HAP-1 (cell line): Measurements from ENCODE around the gene PPIG.
"Not testable (repeated sequence)": the region's sequence is repeated elsewhere in the genome, so short reads cannot be mapped to it uniquely, and the experiment has no call there.

ENCODE experiments used
- DNase-seq, 2 experiments: peaks; one replicate each; pipeline ENCODE4 v3.0.0-alpha.2; 2016 to 2020; ENCODE audit warnings: low spot score in 2 of 2
- H3K27me3 ChIP-seq: fragments of 250-450 bp; sonication (Bioruptor Pico); 2 replicates; pipeline ENCODE4 v1.5.1; 2020; ENCODE audit warnings: low read depth, mild to moderate bottlenecking, moderate library complexity
- H3K36me3 ChIP-seq: fragments of 250-450 bp; sonication (Bioruptor Pico); replicated peaks from 2 replicates; pipeline ENCODE4 v1.5.1; 2020; ENCODE audit warnings: mild to moderate bottlenecking
- H3K4me1 ChIP-seq: fragments of 250-450 bp; sonication (Bioruptor Pico); 2 replicates; pipeline ENCODE4 v1.5.1; 2020; ENCODE audit warnings: mild to moderate bottlenecking
- H3K4me3 ChIP-seq: fragments of 250-450 bp; sonication (Bioruptor Pico); 2 replicates; pipeline ENCODE4 v1.5.1; 2020; ENCODE audit warnings: mild to moderate bottlenecking, moderate library complexity
- H3K9me3 ChIP-seq: fragments of 250-450 bp; sonication (Bioruptor Pico); 2 replicates; pipeline ENCODE4 v1.5.1; 2020; ENCODE audit warnings: mild to moderate bottlenecking, moderate library complexity
- in situ Hi-C: fragments of 300-500 bp; cut with MboI; formaldehyde crosslinking; loops from 3 replicates; pipeline ENCODE4 v1.14.3; 2020; ENCODE audit warnings: low sequenced_read_pairs, inconsistent platforms, mixed read lengths

Gene PPIG

DNA sequence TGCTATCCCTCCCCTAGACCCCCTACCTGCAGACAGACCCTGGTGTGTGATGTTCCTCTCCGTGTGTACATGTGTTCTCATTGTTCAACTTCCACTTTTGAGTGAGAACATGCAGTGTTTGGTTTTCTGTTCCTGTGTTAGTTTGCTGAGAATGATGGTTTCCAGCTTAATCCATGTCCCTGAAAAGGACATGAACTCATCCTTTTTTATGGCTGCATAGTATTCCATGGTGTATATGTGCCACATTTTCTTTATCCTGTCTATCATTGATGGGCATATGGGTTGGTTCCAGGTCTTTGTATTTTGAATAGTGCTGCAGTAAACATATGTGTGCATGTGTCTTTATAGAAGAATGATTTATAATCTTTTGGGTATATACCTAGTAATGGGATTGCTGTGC is 31.8 kb downstream of the PPIG start:
- H3K27me3 ChIP-seq, in situ Hi-C loops, H3K4me3 ChIP-seq, H3K4me1 ChIP-seq, H3K9me3 ChIP-seq, DNase-seq: not testable (repeated sequence)
- H3K36me3 ChIP-seq: peaks cover 53% of the 10 kb centered on the region

DNA sequence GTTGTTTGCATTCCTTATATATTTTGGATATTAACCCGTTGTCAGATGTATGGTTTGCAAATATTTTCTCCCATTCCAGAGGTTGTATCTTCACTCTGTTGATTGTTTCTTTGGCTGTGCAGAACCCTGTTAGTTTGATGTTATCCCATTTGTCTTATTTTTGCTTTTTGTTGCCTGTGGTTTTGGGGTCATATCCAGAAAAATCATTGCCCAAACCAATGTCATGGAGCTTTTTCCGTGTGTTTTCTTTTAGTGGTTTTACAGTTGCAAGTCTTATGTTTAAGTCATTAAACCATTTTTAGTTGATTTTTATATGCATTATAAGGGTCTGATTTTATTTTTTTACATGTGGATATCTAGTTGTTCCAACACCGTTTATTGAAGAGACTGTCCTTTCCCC is 35.8 kb downstream of the PPIG start:
- Histone ChIP-seq H3K9me3 (no peaks in the 10 kb centered on the region), H3K36me3 (peaks cover 40% of the 10 kb centered on the region), H3K4me1 (no peaks in the 10 kb centered on the region), H3K4me3 (no peak overlapping the region), H3K27me3 (no peaks in the 10 kb centered on the region)
- no peak for DNase-seq
- in situ Hi-C loops: no loop called here

GRCh38 chr2:169620509-169620908 is 36.4 kb downstream of the PPIG start:
- no peak for DNase-seq
- H3K27me3 ChIP-seq: no peaks in the 10 kb centered on the region
- H3K4me1 ChIP-seq: no peaks in the 10 kb centered on the region
- H3K4me3 ChIP-seq: no peak overlapping the region
- H3K9me3 ChIP-seq: no peaks in the 10 kb centered on the region
- peaks cover 35% of the 10 kb centered on the region for H3K36me3 ChIP-seq
- in situ Hi-C loops: no loop called here

DNA sequence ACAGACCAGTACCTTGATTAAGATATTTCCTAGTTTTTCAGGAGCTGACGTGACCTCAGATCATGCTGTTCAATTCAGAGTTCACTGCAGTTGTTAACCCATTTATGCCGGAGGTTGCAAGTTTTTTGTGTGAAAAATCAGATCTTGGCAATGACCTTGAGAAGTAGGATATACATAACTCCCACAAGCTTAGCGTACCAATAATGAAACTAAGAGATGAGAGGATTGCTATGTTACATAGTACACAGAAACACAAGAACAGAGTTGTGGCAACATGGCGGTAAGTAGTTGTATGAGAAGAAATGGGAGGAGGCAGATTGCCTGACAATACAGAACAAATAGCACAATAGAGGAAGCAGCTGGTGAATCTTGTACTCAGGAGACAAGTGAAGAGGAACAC is 39.1 kb downstream of the PPIG start:
- in situ Hi-C loops: no loop called here
- Histone ChIP-seq H3K36me3 (peaks cover 16% of the 10 kb centered on the region), H3K27me3 (no peaks in the 10 kb centered on the region), H3K9me3 (no peaks in the 10 kb centered on the region), H3K4me3 (no peak overlapping the region), H3K4me1 (no peaks in the 10 kb centered on the region)
- no peak for DNase-seq

DNA sequence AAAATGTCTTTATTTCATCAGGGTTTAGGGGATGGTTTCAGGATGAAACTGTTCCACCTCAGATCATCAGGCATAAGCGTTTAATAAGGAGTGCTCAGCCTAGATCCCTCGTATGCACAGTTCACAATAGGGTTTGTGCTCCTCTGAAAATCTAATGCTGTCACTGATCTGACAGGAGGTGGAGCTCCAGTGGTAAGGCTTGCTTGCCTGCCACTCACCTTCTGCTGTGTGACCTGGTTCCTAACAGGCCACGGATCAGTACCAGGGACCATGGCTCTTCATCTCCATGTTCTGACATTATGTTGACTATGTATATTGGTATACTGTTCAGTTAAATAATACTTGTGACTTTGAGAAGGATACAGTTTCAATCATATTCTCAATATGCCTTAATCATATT is 41.6 kb downstream of the PPIG start:
- no peaks in the 10 kb centered on the region for H3K9me3 ChIP-seq
- H3K27me3 ChIP-seq: no peaks in the 10 kb centered on the region
- in situ Hi-C loops: no loop called here
- H3K36me3 ChIP-seq: peaks cover 23% of the 10 kb centered on the region
- no peak overlapping the region for H3K4me3 ChIP-seq
- no peak for DNase-seq
- H3K4me1 ChIP-seq: no peaks in the 10 kb centered on the region

GRCh38 chr2:169636440-169637097 is 52.4 kb downstream of the PPIG start:
- in situ Hi-C loops: no loop called here
- Histone ChIP-seq H3K9me3 (no peaks in the 10 kb centered on the region), H3K4me3 (no peak overlapping the region), H3K36me3 (peaks cover 55% of the 10 kb centered on the region), H3K4me1 (no peaks in the 10 kb centered on the region; the same call in 1 of the 2 replicates), H3K27me3 (no peaks in the 10 kb centered on the region)
- DNase-seq: no peak

GRCh38 chr2:169637620-169638019 is 53.5 kb downstream of the PPIG start:
- no peaks in the 10 kb centered on the region for H3K9me3 ChIP-seq
- no peaks in the 10 kb centered on the region; the same call in none of the 2 replicates for H3K4me1 ChIP-seq
- no peak overlapping the region for H3K4me3 ChIP-seq
- no peaks in the 10 kb centered on the region for H3K27me3 ChIP-seq
- in situ Hi-C loops: no loop called here
- H3K36me3 ChIP-seq: peaks cover 46% of the 10 kb centered on the region
- DNase-seq: no peak

GRCh38 chr2:169640104-169640503 is 56.0 kb downstream of the PPIG start:
- in situ Hi-C loops: no loop called here
- H3K4me3 ChIP-seq: no peak overlapping the region
- peaks cover 11% of the 10 kb centered on the region for H3K4me1 ChIP-seq
- H3K27me3 ChIP-seq: no peaks in the 10 kb centered on the region
- no peak for DNase-seq
- H3K36me3 ChIP-seq: peaks cover 26% of the 10 kb centered on the region
- H3K9me3 ChIP-seq: no peaks in the 10 kb centered on the region

- H3K4me1 ChIP-seq: peaks cover 16% of the 10 kb centered on the region
- H3K4me3 ChIP-seq: no peak overlapping the region
- no peak for DNase-seq
- H3K9me3 ChIP-seq: no peaks in the 10 kb centered on the region
- in situ Hi-C loops: no loop called here
- no peaks in the 10 kb centered on the region for H3K27me3 ChIP-seq
- H3K36me3 ChIP-seq: peaks cover 13% of the 10 kb centered on the region
These were observed 57.3 kb downstream of the PPIG start for GRCh38 chr2:169641464-169641863.

DNA sequence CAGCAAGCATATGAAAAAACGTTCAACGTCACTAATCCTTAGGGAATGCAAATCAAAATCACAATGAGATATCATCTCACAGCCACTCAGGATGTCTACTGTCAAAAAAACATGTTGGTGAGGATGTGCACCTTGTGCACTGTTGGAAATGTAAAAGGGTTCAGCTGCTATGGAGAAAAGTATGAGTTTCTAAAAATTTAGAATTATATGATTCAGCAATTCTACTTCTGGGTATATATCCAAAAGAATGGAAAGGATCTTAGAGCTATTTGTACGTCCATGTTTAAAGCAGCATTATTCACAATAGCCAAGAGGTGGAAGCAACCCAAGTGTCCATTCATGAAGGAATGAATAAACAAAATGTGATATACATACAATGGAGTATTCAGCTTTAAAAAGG is 60.0 kb downstream of the PPIG start:
- Histone ChIP-seq H3K36me3 (no peaks in the 10 kb centered on the region), H3K27me3 (no peaks in the 10 kb centered on the region), H3K4me1 (peaks cover 16% of the 10 kb centered on the region), H3K9me3 (no peaks in the 10 kb centered on the region), H3K4me3 (no peak overlapping the region)
- in situ Hi-C loops: no loop called here
- DNase-seq: no peak

DNA sequence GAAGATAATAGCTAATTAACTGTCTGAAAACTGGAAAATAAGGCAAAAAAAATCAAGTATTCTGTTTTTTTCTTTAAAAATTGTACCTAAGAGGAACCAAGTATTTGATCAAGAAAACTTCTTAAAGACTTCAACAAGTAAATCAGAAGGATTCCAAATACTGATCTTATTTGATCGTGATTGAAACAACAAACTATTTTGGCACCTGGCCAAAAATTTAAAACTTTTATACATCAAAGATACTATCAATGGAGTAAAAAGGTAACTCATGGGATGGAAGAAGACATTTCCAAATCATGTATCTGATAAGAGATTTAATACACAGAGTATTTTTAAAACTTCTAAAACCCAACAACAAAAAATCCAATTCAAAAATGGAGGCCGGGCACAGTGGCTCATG is 63.3 kb downstream of the PPIG start:
- Histone ChIP-seq H3K27me3 (no peaks in the 10 kb centered on the region), H3K9me3 (no peaks in the 10 kb centered on the region)
- in situ Hi-C loops: no loop called here

GRCh38 chr2:169649278-169649677 is 65.1 kb downstream of the PPIG start:
- Histone ChIP-seq H3K36me3 (no peaks in the 10 kb centered on the region), H3K4me1 (peaks cover 10% of the 10 kb centered on the region), H3K27me3 (peaks cover 8% of the 10 kb centered on the region; the same call in 1 of the 2 replicates), H3K9me3 (no peaks in the 10 kb centered on the region), H3K4me3 (no peak overlapping the region)
- no peak for DNase-seq
- in situ Hi-C loops: no loop called here

More for the DNA sequence above, 63.3 kb downstream of the PPIG start:
- H3K4me1 ChIP-seq: peaks cover 16% of the 10 kb centered on the region
- H3K36me3 ChIP-seq: no peaks in the 10 kb centered on the region
- DNase-seq: no peak
- H3K4me3 ChIP-seq: no peak overlapping the region

GRCh38 chr2:169653636-169654035 is 69.5 kb downstream of the PPIG start:
- Histone ChIP-seq H3K4me1 (no peaks in the 10 kb centered on the region), H3K27me3 (peaks cover 19% of the 10 kb centered on the region; the same call in 1 of the 2 replicates), H3K9me3 (no peaks in the 10 kb centered on the region), H3K36me3 (no peaks in the 10 kb centered on the region), H3K4me3 (no peak overlapping the region)
- in situ Hi-C loops: no loop called here
- DNase-seq: no peak

DNA sequence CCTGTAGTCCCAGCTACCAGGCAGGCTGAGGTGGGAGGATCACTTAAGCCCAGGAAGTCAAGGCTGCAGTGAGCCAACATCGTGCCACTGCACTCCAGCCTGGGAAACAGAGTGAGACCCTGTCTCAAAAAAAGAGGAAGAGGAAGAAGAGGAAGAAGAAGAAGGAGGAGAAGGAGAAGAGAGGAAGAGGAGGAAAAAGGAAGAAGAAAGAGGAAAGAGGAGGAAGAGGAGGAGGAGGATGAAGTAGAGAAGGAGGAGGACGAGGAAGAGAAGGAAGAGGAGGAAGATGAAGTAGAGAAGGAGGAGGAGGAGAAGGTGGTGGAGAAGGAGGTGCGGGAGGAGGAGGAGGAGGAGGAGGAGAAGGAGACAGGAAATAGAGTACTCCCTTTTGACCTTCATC is 72.0 kb downstream of the PPIG start:
- Histone ChIP-seq H3K36me3 (no peaks in the 10 kb centered on the region), H3K4me3 (no peak overlapping the region), H3K27me3 (peaks cover 19% of the 10 kb centered on the region; the same call in 1 of the 2 replicates), H3K9me3 (no peaks in the 10 kb centered on the region), H3K4me1 (no peaks in the 10 kb centered on the region)
- in situ Hi-C loops: no loop called here
- DNase-seq: no peak

- Histone ChIP-seq H3K9me3 (no peaks in the 10 kb centered on the region), H3K4me1 (no peaks in the 10 kb centered on the region), H3K27me3 (peaks cover 15% of the 10 kb centered on the region; the same call in 1 of the 2 replicates), H3K36me3 (no peaks in the 10 kb centered on the region), H3K4me3 (no peak overlapping the region)
- no peak for DNase-seq
- in situ Hi-C loops: no loop called here
These were observed 74.7 kb downstream of the PPIG start for GRCh38 chr2:169658877-169659276.
